A204.1 (cell line): ENCODE measurements around the gene OR6K6.

ENCODE experiments used
- FAIRE-seq: peaks from 2 replicates; lab custom pipeline; 2012; peaks lifted over from hg19 to GRCh38; lab: Jason Lieb, UNC

Gene OR6K6, protein sequence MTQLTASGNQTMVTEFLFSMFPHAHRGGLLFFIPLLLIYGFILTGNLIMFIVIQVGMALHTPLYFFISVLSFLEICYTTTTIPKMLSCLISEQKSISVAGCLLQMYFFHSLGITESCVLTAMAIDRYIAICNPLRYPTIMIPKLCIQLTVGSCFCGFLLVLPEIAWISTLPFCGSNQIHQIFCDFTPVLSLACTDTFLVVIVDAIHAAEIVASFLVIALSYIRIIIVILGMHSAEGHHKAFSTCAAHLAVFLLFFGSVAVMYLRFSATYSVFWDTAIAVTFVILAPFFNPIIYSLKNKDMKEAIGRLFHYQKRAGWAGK

DNA sequence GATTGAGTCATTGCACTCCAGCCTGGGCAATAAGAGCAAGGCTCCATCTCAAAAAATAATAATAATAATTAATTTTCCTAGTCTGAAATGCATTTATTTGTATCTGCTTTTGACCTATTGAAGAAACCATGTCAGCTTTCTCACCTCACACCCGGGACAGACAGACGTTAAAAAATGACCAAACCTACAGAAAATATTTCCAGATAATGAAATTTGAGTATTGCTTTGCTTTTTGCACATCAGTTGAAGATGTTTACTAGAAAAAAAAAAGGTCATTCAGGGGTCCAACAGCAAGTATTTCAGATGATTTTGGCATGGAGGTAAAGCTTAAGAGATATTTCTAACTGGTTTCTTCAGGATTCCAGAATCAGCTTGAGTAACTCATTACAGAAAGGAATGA lies at the start of gene OR6K6:
TSS of gene OR6K6 (plus strand) at position 301 of the 400 bp plus-strand sequence. CDS start 168 bp downstream, outside the sequence.
- no peak for FAIRE-seq

DNA sequence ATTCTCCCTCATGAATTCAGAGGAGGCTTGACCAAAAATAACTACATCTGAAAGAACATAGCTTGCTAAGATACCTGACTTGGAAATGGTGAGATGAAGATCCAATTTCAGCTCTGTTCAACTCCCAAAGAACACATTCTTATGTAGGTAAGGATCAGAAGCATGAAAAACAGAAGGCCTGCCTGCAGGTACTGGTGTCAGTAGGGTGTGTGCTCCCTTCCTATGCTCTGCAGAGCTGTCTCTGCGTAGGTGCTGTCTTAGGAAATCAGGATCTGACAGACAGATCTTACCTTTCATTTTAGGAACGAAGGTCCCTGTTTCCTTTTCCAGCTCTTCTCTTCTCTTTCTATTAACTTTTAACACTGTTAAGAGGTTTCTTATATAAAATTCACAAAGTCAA lies 48.4 kb upstream of the OR6K6 start:
- FAIRE-seq = no peak

DNA sequence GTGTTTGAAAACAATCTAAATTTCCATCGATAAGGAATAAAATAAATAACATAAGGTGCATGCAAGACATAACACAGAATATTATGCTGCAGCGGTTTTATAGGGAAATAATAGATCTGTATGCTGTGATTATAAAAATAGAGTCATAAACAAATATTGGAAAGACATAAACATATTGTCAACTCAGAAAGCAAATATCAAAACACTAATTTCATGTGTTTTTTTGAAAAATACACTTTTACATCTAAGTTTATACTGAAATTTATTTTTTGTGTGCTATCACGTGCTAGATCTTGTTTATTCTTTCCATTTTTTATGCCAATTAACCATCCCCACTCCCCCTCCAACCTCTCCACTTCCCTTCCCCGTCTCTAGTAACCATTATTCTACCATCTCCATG lies 43.4 kb upstream of the OR6K6 start:
- FAIRE-seq = no peak

DNA sequence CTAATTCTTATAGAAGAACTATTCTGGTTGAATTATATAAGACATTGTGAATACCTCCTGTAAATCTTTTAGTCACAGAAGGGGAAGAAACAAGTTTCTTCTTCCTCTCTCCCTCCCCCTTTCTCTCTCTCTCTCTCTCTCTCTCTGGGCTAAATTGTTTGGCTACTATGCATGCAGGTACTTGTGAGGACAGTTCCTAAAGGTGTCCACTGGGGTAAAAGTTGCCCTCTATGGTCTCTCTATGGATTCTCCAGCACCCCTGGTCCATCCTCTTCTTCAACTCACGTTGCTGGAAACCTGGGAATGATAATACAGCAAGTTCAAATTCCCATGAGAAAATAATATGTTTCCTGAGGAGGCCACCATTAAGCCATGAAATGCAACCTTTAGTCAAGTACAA lies 39.8 kb upstream of the OR6K6 start:
- FAIRE-seq = no peak

DNA sequence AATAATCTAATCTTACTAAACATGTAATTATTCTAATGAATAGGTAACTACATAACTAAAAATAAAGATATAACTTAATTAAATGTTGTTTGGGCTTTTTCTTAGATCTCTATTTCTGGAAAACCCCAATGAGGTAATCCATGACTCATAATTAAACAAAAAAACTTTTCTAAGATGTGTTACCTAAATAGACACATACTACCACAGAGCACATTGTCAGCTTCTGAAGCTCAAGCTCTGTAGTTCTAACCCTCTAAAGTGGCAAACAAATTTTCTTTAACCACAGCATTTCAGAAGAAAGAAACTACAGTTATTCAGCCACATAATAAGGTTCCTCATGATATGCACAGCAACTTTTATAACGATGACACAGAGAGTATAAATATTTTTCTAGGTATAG lies 38.2 kb upstream of the OR6K6 start:
- no peak for FAIRE-seq

DNA sequence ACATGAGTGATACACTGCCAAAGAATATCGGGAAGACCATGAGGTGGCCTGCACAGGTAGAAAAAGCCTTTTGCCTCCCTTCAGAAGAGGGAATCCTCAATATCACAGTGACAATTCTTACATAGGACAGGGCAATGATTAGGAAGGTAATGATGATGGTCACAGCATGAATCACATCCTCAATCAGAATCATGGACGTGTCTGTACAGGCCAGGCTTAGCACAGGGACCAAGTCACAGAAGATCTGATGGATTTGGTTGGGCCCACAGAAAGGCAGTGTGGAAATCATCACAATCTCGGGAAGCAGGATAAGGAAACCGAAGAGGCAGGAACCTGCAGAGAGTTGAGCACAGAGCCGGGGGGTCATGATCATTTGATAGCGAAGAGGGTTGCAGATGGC lies 37.2 kb upstream of the OR6K6 start:
- FAIRE-seq = no peak

DNA sequence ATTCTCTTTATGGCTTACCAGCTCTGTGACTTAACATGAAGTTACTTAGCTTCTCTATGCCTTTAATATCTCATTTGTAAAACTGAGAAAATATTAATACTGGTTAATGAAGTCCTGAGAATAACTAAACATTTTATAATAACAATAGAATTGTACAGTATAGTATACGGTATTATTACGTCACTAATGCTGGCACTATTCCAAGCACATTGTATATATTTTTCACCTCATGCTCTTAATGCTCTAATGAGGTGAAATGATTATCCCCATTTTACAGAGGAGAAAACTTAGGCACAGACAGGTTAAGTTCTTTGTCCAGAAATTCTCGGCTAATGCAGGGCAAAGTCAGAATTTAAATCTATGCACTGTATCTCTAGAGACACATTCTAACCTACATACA lies 34.9 kb upstream of the OR6K6 start:
- no peak for FAIRE-seq

DNA sequence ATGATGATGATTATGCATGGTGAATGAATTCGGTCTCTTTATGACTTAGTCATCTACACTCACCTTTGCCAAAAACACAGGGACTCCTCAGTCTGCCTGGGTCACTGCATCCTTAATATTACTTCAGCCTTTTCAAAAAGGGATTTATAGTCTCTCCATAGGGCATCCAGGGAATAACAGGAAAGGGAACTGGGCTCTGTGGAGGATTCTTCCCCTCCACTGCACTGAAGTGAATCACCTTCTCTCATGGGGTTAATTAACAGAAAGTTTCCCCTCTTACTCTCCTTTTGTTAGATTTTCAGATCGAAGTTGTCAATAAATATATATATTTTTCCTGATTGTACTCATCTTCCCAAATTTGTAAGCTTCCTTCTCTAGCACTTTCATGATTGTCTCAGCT lies 33.9 kb upstream of the OR6K6 start, which contains the start of gene OR6K3:
TSS of gene OR6K3 (minus strand) at position 101 of the 400 bp plus-strand sequence. CDS start 2,605 bp downstream, outside the sequence.
- no peak for FAIRE-seq

DNA sequence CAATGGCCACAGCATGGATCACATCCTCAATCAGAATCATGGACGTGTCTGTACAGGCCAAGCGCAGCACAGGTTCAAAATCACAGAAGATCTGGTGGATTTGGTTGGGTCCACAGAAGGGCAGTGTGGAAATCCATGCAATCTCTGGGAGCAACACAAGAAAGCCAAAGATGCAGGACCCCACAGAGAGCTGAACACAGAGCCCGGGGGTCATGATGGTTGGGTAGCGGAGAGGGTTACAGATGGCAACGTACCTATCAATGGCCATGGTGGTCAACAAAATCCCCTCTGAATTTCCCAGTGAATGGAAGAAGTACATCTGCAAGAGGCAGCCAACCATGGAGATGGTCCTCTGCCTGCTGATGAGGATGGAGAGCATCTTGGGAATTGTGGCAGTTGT lies 30.1 kb upstream of the OR6K6 start:
- FAIRE-seq = no peak

DNA sequence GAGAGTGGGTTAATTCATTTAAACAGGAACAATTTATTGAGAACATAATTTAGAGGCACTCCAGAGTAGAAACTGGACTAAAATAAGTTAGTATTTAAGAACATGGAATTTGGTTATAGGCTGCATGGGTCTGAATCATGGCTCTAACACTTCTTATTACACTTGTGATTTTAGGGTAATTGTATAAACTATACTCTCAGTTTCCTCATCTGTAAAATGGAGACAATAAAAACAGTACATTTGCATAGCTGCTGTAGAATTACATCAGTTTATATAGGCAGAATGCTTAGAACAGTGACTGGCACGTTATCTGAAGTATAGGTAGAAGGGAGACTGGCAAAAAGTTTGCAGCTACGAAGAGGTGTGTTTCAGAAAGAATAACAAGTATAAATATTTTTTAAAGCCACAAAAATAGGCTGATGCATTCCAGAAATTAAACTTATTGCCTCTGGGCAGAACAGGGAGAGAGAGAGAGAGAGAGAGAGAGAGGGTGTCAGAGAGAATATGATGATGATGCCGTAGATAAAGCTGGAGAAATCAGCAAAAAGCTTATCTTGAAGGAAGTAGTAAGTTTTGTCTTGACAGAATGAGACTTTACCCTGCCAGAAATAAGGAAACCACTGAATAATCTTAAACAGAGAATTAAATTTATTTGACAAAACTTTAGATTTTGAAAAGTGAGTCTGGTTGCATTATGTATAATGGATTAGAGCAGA lies 25.9 kb upstream of the OR6K6 start:
- no peak for FAIRE-seq

DNA sequence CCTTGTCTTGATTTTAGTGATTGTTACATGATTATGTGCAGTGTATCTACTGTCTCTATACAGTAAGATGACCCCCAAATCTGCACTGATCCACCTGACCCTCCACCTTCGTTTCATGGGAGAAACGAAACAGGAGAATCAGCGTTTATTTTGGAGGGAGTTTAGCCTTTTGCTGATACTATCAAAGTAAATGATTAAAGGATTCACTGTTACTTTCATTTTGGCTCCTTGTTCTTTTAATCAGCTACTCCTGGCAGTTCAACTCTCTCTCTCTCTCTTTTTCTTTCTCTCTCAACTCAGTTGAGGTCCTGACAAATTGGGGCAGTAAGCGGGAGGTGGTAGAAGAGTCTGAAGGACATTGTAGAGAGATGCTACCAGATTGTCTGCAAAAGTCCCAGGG lies 24.1 kb upstream of the OR6K6 start:
- no peak for FAIRE-seq

DNA sequence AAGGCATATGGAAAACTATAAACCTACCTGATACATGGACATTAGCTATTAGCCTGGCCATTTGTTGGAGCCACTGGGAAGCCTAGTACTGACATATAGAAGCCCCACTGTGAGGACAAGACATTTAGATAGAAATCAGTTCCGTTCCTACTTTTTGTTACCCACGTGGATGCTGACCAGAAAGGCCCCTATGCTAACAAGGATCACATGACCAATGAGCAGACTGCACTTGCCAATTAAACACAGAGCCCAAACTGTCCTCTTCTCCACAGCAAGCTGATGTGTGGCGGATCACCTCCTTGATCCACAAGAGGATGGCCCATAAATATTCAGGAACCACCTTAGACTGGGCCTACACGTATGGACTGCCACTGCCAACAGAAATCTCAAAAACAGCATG lies 22.8 kb upstream of the OR6K6 start:
- FAIRE-seq = no peak

DNA sequence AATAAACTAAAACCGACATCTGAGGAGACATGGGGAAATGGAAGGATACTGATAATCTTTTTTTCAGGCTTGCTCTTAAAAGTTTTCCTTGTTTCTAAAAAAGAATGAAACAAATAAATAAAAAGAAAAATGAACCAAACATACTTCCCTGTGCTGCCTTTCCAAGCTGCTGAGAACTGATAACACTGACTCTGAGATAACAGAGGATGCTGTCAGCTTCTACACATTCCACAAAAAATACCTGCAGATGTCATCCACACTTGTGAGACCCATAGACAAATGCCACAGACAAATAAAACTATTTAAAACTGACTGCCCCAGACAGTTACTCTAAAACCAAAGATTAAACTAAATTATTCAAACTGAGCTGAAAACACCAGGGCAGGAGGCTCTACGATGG lies 22.0 kb upstream of the OR6K6 start:
- no peak for FAIRE-seq

DNA sequence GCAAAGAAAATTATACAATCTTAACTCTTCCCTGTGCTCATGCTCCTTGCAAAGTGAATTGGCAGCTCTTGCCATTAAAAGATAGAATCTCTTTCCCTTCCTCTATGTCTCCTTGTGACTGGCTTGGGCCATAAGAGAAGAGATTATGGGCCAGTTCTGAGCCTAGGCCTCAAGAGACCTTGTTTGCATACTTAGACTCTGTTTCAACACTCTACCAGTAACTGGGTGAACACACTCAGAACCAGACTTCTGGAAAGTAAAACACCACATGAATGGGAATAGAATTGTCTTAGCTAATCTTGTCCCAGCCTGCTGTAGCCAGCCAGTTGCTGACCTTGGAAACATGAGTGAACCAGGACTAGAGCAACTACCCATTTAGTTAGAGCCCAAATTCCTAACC lies 18.7 kb upstream of the OR6K6 start:
- FAIRE-seq = no peak

DNA sequence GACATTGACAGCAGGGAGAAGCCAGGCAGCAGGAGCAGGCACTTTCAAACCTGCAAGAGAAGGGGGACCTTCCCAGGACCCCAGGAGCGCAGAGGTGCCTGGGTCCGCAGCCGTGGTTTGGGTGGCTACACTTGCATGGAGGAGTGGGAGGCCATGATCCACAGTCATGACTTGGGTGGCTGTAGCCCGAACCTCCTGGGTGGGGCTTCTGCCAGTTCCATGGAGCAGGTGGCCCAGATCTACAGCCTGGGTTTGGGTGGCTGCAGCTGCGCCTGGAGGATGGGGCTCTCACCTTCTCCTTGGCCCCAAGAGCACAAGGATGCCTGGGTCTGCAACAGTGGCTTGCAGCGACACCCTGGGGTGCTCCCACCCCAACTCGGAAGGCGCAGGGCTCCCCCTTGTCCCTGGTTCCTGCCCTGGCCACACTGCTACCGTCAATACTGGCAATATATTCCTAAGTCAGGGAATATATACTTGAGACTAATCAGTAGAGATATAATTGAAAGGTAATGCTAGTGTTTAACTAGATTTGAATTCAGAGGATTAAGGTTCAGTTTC lies 2.3 kb upstream of the OR6K6 start:
- FAIRE-seq = no peak

DNA sequence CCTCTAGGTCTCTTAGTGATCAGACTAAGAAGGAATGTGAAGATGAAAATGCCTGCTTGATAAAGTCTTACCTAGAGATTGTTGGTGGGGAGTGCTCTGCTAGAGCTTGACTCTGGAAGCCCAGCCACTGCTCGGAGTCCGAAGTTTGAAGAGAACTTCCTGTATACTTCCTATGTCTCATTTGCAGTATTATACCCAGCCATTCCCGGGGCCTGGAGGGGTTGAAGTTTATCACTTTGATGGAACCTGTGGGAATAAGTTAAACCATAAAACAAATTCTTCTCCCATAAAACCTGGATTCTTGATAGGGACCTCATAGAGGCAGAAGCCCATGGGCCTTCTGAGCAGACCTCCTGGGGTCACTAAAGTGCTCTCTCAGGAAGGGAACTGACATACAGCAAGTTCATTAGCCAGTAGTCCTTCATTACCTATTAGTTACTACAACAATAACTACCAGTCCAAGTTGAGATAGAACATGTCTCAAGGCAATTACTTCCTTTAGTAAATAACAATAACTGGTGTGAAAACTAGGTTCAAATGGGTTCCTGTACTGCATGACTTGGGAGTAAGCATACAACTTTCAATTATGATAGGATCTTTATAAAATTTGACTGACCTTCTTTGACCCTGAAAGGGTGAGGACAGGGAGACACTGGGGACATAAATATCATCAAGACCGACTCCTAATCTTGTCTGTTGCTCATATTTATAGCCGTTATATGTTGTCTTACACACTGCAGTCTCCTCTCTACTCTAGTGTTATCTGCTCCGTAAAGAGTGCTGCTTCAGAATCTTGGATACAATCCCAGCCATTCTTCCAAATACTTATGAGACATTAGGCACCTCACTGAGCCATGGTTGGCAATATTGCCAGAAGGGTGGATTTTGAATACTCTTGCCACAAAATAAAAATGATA lies 17.7 kb downstream of the OR6K6 start, which contains the start of gene OR6N1:
TSS of gene OR6N1 (minus strand) at position 246 of the 917 bp plus-strand sequence. CDS start 5,513 bp downstream, outside the sequence.
- no peak for FAIRE-seq

DNA sequence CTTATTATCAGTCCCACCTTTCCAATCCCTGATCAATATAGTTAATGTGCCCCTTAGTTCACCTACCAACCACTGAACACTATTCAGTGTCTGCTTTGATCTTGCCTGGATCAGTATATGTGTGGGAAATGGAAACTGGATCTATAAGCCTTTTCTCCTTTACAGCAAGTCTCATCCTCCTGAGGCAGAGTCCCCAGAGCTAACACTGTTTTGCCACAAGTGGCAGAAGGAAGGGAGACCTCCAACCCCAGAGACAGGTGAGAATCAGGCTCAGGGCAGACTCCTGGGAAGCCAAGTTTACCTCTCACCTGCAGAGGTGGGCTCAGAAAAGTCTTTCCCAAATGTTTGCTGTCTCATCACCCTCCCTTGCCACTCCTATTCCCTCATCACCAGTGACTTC lies 26.6 kb downstream of the OR6K6 start, which contains the start of gene OR6N2:
TSS of gene OR6N2 (minus strand) at position 101 of the 400 bp plus-strand sequence. CDS start 3,569 bp downstream, outside the sequence.
- no peak for FAIRE-seq

DNA sequence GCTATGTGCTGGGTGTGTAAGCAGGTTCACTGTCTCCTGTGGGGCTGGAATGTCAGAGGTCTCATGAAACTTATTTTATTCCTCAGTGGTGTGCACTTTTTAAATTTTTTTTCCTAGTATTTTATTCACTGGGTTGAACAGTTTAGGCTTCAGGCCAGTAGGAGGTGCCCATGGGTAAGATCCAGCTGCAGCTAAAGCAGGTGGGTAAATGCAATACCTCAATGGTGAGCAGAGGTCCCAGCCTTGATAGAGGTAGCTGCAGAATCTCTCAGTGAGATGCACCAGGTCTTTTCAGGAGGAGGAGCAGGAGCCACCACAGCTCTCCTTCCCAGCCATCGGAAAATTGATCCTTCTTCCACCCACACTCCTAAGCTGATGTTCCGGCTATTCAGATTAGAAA lies 39.1 kb downstream of the OR6K6 start:
- FAIRE-seq = no peak

DNA sequence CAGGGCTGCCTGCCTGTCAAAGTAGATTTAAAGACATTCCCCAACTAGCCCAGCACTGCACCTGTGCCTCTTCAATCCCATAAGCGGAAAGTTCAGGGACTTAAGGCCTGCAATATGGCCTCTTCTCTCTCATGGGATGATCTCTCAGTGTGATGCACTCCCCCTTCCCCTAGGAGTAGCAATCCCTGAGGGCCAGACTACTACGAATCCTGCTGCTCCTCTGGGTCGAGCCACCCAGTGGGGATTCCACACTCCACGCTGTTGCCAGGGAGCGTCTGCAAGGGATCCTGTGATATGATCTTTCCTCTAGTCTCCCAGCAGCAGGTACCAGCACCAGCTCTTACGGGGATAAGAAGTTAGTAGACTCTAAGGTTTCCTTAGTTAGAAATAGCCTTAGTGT lies 39.7 kb downstream of the OR6K6 start:
- FAIRE-seq = no peak

DNA sequence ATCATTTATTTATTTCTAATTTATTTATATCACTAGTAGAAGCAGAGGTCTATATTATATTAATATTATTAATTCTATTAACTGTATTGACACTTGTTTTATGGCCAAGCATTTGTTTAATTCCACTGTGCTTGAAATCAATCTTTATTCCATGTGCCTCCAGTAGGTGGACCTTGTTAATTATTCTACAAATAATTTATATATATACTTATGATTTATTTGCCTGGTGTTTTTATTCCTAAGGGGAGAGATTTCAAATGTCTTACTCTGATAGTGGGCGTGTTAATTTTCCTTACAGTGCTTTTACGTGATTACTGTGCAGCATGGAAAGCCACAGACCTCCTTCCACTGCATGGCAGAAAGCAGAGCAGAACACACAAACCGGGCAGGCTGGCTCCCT lies 44.0 kb downstream of the OR6K6 start:
- FAIRE-seq = no peak

DNA sequence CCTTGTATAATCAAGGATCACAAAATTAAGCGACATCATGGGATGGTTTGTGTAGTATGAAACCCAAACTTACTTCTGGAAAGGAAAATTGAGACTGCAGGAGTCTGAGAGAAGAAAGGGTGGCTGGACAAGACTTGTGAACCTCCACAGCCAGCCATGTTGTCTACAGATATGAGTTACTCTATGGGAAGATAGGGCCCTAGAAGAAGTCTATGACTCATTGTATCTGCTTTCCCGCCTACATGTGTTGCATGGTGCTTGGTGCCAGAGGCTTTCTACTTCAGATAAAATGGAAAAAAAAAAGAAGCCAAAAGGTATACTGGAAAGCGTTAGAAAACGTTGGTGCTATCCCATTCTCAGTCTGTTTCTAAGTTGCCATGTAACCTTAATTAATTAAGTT lies 45.2 kb downstream of the OR6K6 start:
- no peak for FAIRE-seq

DNA sequence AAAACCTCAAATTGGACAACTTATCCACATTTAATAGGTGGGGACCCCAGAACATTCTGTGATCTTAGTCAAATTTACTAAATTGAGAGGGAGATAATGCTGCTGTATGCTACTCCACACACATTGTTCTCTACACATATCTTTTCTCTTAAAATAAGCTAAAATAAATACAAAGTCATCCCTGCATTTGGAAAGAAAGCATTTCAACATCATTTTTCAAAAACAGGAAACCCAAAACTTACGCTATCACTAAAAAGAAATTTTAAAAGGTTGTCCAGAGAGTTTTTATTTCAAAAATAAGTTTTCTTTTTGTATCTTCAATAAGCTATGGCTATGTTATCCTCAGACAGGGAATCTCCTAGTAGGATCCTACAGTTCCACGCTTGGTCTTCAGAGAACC lies 46.0 kb downstream of the OR6K6 start:
- no peak for FAIRE-seq
